ENCODE measurements around the gene GGTLC1.

Gene GGTLC1

DNA sequence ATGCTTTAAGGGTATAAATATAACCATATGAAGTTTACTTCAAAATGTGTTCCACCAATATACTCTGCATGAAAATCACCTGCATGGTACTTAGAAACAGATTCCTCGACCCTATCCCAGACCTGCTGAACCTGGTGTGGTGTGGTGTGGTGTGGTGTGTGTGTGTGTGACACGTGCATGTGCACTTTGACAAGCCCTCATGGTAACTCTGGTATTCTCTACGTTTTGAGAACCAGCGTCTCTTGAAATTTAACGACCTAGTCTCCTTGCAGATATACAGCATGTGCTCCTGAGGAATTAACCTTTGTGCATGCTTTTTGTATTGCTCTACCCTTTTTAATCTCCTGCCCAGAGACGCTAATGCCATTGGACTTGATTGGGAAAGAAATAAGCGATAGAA lies 29.5 kb downstream of the GGTLC1 start:
- DNase-seq: no peak

DNA sequence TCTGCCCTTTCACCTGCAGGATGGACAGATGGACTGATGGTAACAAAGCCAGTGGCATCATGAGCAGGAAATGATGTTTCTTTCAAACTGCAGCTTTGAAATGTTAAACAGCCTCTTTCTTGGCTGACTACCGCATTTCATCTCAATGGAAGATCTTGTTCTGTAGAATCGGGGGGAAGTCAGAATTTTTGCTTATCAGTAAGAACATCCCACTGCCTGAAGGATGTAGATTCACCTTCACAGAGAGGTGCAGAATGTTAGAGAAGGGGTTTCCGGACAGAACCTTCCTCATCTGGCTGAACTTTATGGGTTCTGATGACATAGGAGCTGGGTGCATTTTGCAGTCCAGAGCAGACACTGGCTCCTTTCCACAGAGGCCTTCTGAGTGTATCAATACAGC lies 32.7 kb downstream of the GGTLC1 start:
- DNase-seq: no peak

DNA sequence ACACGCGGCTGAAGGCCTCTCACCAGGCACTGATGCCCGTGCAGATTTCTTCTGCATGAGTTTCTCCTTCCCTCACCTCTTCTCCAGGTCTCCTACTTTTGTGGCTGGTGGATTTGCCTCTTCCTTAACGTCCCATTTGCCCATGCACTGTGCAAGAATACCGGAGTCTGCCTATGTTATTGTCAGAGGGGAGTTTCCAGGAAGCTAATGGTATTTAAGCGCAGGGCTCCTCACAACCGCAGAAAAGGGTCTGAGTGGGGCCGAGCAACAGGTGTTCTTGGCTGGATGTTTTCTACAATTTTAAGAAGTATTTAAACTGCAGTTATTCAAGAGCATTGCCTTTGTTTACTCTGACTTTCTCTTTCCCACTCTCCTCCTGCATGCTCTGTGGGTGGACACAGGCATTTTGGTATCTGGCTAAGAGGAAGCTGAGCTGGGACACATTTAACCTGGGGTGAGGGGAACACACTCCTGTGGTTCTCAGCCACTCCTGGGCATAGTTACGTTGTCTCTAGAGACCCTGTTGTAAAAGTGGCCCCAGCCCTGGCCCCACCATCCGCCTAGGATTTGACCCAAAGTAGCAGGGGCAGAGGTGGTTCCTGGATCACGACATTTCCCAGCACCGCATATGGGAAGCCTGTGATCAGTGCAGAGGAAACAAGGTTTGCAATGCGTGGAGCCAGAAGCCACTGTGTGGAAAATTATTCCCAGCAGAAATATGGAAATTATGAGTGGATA lies 34.4 kb downstream of the GGTLC1 start:
- DNase-seq: no peak

DNA sequence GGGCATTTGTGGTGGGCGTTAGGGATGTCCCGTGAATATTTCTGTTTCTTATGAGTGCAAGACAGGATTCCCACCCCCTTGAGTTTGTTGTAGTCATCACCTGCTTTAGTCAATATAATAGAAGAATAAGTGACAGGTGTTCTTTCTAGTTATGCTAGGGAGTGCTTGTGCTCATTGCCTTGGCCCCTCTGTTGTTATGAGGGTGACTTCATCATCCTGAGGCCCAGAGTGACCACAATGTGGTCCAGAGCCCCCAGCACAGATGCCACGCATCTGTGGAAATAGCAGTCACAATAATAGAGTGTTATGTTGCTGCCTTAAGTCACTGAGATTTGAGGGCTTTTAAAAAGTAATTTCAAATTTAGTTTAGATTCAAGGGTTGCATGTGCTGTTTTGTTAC lies 42.4 kb downstream of the GGTLC1 start:
- DNase-seq: no peak

DNA sequence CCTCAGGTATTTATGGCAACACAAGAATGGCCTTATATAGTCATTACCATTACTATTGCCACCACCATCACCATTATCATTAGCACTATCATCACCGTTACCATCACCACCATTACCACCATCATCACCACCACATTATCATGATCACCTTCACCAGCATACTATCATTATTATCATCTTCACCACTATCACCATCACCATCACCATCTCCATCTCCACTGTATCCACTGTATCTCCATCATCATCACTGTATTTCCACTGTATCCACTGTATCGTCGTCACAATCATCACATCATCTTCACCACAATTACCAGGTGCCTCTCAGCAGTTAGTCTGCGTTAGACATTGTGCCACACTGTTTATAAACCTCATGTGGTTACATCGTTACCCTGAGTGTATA lies 45.3 kb downstream of the GGTLC1 start:
- DNase-seq: no peak

DNA sequence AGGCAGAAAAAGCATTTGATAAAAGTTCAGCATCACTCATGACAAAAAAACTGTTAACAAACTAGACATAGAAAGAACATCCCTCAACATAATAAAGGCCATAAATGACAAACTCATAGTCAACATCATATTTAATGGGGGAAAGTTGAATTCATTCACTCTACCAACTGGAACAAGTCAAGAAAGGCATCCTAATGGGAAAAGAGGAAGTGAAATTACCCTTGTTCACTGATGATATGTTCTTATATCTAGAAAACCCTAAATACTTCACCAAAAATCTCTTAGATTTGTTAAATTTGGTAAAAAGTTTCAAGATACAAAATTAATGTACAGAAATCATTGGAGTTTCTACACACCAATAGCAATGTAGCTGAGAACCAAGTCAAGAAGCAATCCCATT lies 48.9 kb downstream of the GGTLC1 start:
- no peak for DNase-seq

DNA sequence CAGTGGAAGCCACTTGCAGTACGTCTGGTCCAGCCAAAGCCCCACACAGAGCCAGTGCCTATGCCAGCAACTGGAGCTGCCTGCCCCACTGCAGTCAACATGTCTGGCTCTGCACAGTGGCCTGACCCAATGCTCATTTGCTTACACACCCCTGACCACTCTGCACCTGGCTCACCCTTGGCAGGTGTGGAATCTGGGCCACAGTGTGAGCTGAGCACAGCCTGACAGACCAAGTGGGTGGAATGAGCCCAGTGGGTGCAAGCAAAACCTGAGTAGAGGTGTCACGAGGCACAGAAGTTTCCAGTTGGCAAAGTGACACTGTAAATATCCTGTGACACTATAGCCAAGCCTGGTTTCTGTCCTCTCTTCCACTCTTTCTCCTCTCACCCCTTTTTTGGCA lies 49.5 kb downstream of the GGTLC1 start:
- no peak for DNase-seq

DNA sequence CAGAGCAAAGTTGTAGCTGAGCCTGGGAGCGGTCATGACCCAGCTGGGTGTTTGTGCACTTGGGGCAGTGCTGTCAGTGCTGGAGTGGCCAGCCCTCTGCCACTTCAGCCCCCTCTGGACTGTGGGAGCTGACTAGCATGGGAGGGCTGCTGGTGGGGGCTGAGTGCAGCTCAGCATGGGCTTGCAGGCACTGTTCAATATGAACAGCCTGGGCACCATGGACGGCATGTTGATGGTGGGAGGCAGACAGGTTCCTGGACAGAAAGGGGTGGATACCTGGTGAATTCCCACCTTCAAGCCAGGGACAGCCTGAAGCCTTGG lies 50.5 kb downstream of the GGTLC1 start:
- no peak for DNase-seq

DNA sequence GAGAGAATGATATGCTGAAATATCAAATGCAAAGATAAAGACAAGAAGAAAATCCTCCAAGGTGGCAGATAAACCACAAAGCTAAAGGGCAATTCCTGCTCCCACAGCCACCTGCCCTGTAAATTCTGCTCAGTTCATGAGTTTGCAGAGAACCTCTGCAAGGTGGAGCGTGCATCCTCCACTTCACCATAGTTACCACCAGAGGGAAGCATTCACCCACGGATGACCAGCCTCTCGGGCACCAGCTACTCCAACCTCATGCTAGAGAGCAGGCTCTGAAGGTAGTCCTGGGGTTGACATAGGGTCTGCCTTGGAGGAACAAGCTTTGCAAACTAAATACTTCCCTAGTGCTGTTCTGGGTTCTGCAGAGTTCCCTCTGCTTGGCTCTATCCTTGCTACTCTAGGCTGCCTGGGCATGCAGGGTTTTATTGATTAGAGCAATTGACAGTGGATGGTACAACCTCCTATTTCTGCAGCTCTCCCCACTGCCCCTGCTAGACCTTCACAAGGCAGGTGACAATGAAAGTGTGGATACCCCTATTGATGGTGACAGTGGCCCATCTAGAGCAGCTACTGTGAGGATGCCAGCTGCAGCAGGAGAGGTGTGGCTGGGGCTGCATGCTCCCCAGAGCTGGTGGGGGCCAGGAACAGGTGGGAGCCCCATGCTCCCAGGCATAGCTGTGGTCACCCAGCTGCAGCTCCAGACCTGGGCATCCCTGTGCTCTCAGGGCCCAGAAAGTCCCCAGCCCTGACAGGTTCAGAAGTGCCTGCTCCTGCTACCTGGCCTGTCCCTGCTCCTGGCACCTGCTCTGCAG lies 51.1 kb downstream of the GGTLC1 start:
- peak; percentile 38 for DNase-seq
